Testis (tissue), 3 donors: ENCODE measurements around the gene CDH23. TPM values are rescaled to one million over a fixed set of nuclear protein-coding genes. Genes with fewer than 3 reads are reported as not detected.

Experiments used
- DNase-seq: peaks from one replicate; pipeline ENCODE4 v3.0.0-alpha.2; 2019
- H3K27ac ChIP-seq, 2 donors: fragments of 200-600 bp; sonication (generic); one replicate each; pipeline ENCODE4 v1.5.1; 2019
- H3K27me3 ChIP-seq: fragments of 200-600 bp; sonication (generic); one replicate; pipeline ENCODE4 v1.5.1; 2019
- H3K36me3 ChIP-seq: fragments of 200-600 bp; sonication (generic); one replicate; pipeline ENCODE4 v1.5.1; 2017; ENCODE audit warnings: low read depth; ENCODE audit errors: missing control alignments
- H3K4me1 ChIP-seq: fragments of 200-600 bp; sonication (generic); one replicate; pipeline ENCODE4 v1.5.1; 2019
- H3K4me3 ChIP-seq, 2 donors: fragments of 200-600 bp; sonication (generic); one replicate each; pipeline ENCODE4 v1.5.1; 2017 to 2019
- H3K9me3 ChIP-seq: fragments of 200-600 bp; sonication (generic); one replicate; pipeline ENCODE4 v1.5.1; 2017
- CTCF ChIP-seq, 3 experiments: fragments of 450-650 bp in 2 of 3; fragments of 200-600 bp in 1 of 3; sonication (generic) in 1 of 3; IDR thresholded peaks; one replicate each; pipeline ENCODE4 v1.5.1; 2016 to 2019; ENCODE audit warnings: antibody characterized with exemption in 3 of 3, mild to moderate bottlenecking in 2 of 3, moderate library complexity in 1 of 3
- POLR2A ChIP-seq: fragments of 450-650 bp; IDR thresholded peaks from one replicate; pipeline ENCODE4 v1.6.1; 2017; ENCODE audit warnings: antibody characterized with exemption, mild to moderate bottlenecking, moderate library complexity
- WGBS, 2 donors: methylation state at CpG; one replicate each; pipeline ENCODE4 v1.1.5; 2018; 5-methylcytosine and 5-hydroxymethylcytosine counted together
- intact Hi-C: fragments of 100-400 bp; cut with DNase I; formaldehyde crosslinking; loops from one replicate; pipeline ENCODE4 v1.15.1; 2023; ENCODE audit warnings: low total_unique reads
- polyA plus RNA-seq: library from polyadenylated mRNA; stranded (reverse); fragments of 350-450 nt; fragmentation: Illumina TruSeq; extraction: RNeasy Lipid Tissue Mini Kit (QIAGEN cat#74804); gene quantifications from one replicate; pipeline ENCODE4 v1.2.3, GENCODE V29; 2014; ENCODE audit warnings: low read depth, low replicate concordance; ENCODE audit not compliant: insufficient read depth
- total RNA-seq, 2 donors: library from RNA; depleted of rRNA; stranded (reverse); fragments of >200 nt; gene quantifications; one replicate each; pipeline ENCODE4 v1.2.3, GENCODE V29; 2016

CDH23 gene
- total and polyA plus RNA-seq, 3 donors from 2014 or later: 29.8 to 125 (median 81.7) TPM

DNA sequence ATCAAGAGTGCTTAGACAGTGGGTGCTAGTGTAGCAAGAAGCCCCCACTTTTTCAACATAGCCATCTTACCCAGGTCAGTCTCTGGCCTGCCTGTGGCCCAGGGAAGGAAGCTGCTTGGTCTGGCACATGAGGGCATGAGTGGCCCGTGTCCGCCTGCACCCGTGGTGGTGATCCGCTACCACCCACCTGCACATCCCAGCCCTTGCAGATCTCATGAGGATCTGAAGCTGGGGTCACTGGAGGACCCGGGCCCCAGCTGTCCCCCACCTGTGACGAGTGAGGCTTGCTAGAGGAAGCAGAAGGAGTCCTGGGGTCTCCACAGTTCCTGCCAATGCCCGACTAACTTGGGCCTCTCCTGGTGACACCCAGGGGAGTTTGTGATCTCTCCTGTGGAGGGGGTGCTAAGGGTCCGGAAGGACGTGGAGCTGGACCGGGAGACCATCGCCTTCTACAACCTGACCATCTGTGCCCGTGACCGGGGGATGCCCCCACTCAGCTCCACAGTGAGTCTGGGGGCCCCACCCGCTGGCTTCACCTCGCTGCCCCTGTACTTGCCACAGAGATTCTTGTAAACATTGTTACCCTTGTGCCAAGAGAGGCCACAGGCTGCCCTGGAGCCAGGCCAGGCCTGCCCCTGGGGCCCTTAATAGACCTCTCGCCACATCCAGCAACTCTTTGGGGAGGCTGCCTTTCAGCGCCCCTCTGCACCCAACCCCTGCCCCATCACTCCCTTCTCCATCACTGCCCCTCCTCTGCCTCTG lies 387.4 kb downstream of the CDH23 start:
- intact Hi-C loops: no loop called here
- H3K27ac ChIP-seq: no peak overlapping the region
- no peak overlapping the region for H3K4me3 ChIP-seq
- DNase-seq: no peak
- no peaks in the 10 kb centered on the region for H3K4me1 ChIP-seq
- H3K36me3 ChIP-seq: no peaks in the 10 kb centered on the region
- H3K27me3 ChIP-seq: no peaks in the 10 kb centered on the region
- 88 to 92% methylated on average over 4 to 16 of the region's 17 CpGs for WGBS, 2 donors
- TF ChIP-seq CTCF (IDR thresholded peaks at IDR 0.05) (no peak), POLR2A (no peak)
- H3K9me3 ChIP-seq: no peaks in the 10 kb centered on the region

- no peak for DNase-seq
- Histone ChIP-seq H3K4me3 (no peak overlapping the region), H3K27me3 (no peaks in the 10 kb centered on the region), H3K36me3 (no peaks in the 10 kb centered on the region), H3K27ac (no peak overlapping the region), H3K9me3 (no peaks in the 10 kb centered on the region), H3K4me1 (no peaks in the 10 kb centered on the region)
- intact Hi-C loops: no loop called here
- no peak for TF ChIP-seq CTCF (IDR thresholded peaks at IDR 0.05)
- WGBS, 2 donors: 82 to 94% methylated on average over 12 to 18 of the region's 18 CpGs
These were observed 388.1 kb downstream of the CDH23 start for GRCh38 chr10:71784679-71785272.

DNA sequence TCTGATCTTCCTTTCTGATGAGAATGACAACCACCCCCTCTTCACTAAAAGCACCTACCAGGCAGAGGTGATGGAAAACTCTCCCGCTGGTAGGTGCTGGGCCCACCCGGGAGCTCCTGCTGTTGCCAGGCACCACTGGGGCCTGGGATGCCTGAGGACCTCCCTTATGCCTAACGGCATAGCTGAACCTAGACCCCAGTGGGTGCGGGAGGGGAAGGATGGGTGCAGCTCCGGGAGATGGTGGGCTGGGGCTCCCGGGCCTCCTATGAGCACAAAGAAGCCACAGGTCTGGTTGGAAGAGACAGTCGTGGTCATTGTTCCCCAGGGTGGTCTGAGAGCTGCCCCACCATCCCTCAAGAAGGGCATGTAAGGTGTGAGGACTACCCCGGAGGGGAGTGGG lies 392.2 kb downstream of the CDH23 start:
- Histone ChIP-seq H3K9me3 (no peaks in the 10 kb centered on the region), H3K36me3 (no peaks in the 10 kb centered on the region), H3K27me3 (no peaks in the 10 kb centered on the region), H3K4me3 (no peak overlapping the region), H3K27ac (no peak overlapping the region), H3K4me1 (no peaks in the 10 kb centered on the region)
- TF ChIP-seq CTCF (IDR thresholded peaks at IDR 0.05) (no peak), POLR2A (no peak)
- 87% methylated on average over 8 of the region's 8 CpGs; no CpG with 5 or more reads in 1 of the 2 donors for WGBS, 2 donors
- DNase-seq: no peak
- intact Hi-C loops: no loop called here

GRCh38 chr10:71789871-71790270 lies 393.2 kb downstream of the CDH23 start:
- no peak for DNase-seq
- TF ChIP-seq POLR2A: no peak
- no peak for TF ChIP-seq CTCF (IDR thresholded peaks at IDR 0.05)
- Histone ChIP-seq H3K4me3 (no peak overlapping the region), H3K9me3 (no peaks in the 10 kb centered on the region), H3K4me1 (no peaks in the 10 kb centered on the region), H3K27ac (no peak overlapping the region), H3K36me3 (no peaks in the 10 kb centered on the region), H3K27me3 (no peaks in the 10 kb centered on the region)
- WGBS, 2 donors: 80 to 86% methylated on average over 1 to 10 of the region's 10 CpGs
- intact Hi-C loops: no loop called here
